ENCODE data around the gene SH3BP5.

SH3BP5 gene

DNA sequence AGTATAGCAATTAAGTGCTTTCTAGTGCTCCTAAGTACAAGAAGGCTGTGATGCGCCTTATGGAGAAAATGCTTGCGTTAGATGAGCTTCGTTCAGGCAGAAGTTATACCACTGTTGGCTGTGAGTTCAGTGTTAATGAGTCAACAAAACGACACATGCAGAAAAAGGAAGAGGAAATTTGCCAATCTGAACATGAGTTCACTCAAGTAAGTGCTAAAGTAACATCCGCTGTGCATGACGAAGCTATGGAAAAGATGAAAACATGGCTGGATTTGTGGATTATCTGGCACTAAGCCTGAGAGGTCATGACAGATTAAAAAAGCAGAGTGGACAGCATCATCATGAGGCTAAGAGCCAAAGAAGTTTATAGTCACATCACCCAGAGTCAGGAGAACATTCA, 36.9 kb downstream of the SH3BP5 start:
- no peak for DNase-seq

- no peak for DNase-seq
Observed at GRCh38 chr3:15294929-15295328, 37.5 kb downstream of the SH3BP5 start.

GRCh38 chr3:15292765-15293522, 39.4 kb downstream of the SH3BP5 start:
- DNase-seq: no peak

DNA sequence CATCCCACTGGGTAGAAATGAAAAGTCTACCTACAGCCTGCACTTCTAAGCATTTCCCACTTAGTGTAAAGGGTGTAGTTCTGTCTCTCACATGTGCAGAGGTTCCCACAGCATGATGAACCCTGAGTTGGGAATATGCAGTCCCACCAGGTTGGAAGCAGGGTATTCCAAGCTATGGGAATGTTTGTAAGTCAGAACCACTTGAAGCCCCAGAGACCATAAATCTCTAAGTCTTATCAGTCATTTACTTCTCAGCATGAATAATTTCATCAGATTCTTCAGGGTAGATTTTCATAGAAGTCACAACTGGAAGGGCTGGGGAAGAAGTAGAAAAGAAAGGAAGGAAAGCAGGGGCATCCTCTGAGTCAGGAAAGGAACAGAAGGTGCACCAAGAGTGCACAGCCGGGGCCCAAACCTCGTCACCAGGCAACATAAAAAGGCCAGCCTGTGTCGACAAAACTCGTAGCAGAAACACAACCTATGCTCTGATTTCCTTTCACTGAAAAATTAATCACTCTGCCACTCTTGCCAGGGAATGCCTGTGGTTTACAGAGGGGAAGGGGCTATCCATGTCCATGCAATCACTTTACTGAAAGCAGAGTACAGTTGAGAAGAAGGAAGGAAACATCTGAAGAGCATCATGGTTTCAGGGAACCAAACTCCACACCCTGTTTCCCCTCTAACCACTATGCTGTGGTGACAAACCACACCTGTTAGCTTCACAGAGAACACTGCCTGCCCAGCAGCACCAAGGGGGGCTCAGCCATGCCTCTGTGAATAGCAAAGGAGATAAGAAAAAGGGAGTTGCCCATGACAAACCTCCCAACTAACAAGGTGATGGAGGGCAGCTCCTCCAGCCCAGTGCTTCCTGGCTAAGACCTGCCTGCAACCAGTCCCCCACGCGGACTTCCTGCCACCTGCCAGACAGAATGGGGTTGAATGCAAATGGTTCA, 40.5 kb downstream of the SH3BP5 start:
- DNase-seq: no peak

DNA sequence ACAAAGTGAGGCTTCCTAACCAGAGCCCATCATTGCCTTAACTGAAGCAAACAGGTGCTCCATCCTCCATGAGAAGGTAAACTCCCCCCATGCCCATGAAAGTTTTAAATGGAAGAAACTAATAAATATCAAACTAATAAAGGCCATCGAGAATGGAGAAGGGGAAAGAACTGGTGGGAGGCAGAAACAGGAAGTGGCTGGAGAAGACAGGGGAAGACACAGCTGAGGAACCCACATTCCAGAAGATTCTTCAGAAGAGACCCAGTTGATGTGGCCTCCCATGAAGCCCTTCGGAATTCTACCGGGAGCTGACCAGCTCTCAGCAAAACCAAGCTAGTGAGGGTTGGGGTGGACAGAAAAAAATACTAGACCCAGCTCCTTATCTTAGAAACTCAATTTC, 41.6 kb downstream of the SH3BP5 start:
- no peak for DNase-seq

GRCh38 chr3:15289661-15290060, 42.7 kb downstream of the SH3BP5 start:
- no peak for DNase-seq

DNA sequence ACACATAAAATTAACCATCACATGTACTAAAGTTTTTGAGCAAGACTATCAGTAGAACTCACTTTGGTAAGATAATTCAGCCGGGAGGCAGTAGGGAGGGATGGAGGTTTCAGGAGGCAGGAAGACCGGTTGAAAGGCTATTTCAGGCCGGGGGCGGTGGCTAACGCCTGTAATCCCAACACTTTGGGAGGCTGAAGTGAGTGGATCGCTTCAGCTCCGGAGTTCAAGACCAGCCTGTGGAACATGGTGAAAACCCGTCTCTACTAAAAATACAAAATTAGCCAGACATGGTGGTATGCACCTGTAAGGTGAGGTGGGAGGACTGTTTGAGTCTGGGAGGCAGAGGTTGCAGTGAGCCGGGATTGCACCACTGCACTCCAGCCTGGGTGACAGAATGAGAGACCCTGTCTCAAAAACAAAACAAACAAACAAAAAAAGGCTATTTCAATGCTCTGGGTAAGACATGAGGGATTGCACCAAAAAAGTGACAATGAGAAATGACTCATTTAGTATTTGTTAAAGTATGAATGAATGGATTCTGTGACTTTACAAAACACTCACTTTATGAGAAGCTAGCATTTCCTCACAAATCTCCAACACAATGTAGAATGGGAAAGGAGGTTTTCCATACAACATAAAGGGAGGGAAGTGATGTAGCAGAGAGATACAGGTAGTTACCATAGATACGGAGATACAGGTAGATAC, 43.9 kb downstream of the SH3BP5 start:
- DNase-seq: no peak

DNA sequence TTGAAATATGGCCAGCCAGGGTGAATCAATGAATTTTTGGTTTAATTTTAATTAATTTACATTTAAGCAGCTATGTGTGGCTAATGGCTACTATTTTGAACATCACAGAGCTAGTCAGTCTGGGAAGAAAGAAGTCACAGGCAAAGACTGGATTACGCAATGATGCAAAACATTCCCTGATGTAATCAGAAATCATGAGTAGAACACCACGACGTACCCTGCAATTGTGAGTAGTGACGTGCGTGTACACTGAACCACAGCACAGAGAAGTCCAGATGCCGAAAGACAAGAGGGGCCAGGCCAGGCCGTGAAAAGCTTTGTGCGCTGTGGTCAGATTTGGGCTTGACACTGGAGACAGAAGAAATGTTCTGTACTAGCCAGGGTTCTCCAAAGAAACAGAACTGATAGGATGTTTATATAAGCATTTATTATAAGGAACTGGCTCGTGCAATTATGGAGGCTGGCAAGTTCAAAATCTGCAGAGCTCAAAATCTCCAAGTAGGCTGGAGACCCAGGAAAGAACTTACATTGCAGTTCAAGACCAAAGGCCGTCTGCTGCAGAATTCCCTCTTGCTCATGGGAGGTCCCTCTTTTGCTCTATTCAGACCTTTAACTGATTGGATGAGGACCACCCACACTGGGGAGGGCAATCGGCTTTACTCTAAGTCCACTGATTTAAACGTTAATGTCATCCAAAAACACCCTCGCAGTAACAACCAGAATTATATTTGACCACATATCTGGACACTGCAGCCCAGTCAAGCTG, 44.6 kb downstream of the SH3BP5 start:
- no peak for DNase-seq

DNA sequence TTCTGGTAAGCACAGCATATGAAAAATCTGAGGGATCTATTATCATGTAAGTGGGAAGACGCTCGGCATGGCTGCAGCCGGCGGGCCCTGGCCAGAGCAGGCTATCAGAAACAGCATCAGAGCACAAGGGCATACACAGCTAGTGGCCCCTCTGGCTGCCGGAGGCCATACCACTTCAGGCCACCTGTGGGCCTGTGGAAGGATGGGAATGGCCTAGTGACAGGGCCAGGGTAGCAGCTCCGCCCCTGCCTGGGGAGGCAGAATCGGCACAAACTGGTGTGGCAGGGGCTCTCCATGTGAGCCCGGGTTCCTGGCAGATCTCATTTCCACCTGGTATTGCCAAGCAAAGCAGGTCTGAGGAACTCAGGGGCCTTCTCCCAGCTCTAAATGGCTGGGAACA, 46.4 kb downstream of the SH3BP5 start:
- no peak for DNase-seq

GRCh38 chr3:15284121-15284889, 48.1 kb downstream of the SH3BP5 start:
- no peak for DNase-seq

DNA sequence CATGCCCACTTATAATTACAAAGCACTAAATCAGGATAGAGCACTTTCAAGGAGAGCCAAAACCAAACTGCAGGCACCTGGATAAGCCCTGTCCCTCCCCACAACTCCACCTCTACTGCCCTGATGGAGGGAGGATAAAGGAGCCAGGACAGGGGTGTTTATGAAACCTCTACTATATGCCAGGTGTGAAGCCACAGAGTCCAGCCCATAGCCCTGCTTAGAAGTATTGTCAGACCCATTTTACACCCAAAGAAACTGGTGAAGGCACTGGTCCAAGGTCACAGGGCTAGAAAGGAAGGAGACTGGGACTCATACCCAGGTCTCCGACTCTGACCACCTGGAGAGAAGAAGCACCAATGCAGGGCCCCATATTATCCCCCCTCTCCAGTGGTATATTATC, 48.7 kb downstream of the SH3BP5 start:
- no peak for DNase-seq

DNA sequence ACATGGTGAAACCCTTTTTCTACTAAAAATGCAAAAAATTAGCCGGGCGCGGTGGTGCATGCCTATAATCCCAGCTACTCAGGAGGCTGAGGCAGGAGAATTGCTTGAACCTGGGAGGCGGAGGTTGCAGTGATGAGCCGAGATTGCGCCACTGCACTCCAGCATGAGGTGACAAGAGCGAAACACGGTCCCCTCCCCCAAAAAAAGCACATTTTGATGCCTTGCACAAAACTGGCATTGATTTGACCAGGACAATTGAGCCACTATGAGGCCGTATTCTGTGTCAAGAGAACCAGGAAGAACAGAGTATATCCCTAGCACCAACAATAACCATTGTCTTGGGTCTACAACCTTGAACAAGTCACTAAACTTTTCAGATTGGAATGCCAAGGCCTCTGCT, 50.6 kb downstream of the SH3BP5 start:
- DNase-seq: no peak

GRCh38 chr3:15280853-15281532, 51.4 kb downstream of the SH3BP5 start:
- no peak for DNase-seq

DNA sequence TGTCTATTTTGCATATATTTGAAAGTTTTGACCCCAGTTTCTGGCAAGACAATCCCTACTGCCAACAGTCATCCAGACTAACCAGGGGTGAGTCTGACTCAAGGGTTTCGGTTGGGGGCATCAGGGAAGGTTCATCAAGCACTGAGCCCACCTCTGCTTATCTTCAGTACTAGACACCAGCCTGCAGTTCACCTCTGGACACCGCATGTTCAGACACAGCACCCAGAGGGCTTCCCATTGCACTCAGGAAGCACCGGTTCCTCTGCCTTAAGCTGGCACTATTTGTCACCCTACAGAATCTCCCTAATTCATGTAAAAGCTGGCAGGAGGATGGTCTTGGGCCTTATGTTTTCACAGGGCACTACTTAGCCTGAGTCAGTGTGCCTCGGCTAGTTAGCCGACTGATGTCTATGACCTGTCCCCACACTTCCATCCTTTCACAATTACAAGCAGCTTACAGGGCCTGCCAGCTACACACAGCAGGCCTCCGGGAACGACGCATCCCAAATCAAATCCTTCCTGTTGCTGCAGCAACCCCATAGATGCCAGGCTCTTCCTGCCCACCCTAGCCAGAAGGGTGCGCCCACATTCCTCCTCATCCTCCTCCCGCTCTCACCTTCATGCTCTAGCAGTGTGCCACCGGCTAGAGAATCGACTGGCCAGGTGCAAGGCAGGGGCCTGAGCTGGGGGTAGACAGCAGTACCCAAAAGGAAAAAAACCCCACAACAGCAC, 52.5 kb downstream of the SH3BP5 start:
- DNase-seq: no peak

- DNase-seq: no peak
Observed at GRCh38 chr3:15279205-15279604, 53.2 kb downstream of the SH3BP5 start.

DNA sequence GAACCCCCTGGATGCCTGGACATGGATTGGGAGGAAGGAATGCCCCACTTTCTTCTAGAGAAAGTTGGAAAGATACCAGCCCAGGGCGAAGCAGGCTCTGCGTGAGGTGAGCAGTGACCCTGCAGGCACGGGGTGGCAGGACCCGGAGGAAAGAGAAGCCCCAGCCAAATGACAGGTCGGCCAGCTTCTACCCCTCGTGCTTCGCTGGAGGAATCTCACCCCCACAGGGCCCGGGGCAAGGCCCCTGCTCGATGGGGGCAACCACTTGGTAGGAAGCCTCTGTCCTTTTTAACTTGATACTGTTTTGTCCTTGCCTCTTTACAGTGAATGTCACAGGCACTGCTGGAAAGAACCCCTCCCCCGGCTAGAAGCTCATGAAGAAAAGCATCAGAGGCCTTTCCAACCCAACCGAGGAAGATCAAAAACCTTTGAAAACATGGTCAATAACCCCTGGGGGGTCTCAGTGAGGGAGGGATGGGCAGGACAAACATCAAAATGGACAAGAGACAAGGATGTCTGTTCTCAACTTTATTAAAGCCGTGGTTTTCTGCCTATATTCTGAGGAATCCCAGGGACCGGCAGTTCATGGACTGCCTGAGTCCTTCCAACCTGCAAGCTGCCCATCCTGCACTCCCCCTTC, 54.4 kb downstream of the SH3BP5 start:
- no peak for DNase-seq

DNA sequence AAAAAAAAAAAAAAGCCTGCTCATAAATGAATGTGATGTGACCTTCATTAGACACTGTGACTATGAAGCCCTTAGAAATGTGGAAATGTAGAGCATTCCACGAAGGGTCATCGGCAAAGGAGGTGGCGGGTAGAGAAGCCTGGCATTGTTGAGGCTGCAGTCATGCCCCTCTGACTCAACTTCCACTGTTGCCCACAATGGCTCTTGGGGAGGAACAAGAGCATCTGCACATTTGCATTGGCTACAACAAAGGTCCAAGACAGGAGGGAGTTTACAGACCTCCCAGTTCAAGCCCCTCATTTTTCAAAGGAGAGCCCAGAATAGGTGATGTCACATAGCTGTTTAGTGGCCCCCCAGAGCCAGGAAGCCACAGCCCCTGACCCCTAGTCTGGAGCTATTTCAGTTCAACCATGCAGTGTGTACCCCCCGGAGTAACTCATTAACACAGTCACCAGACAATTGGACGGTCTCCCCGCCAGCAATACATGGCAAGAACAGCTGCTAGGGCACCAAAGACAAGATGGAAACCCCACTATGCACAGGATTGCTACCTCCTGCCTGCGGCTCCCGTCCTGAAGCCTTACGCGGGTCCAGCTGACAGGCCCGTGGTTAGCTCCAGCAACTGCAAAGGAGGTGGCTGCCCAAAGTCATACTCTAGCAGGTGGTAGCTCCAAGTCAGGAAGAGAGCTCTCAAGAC, 56.2 kb downstream of the SH3BP5 start:
- DNase-seq: no peak

DNA sequence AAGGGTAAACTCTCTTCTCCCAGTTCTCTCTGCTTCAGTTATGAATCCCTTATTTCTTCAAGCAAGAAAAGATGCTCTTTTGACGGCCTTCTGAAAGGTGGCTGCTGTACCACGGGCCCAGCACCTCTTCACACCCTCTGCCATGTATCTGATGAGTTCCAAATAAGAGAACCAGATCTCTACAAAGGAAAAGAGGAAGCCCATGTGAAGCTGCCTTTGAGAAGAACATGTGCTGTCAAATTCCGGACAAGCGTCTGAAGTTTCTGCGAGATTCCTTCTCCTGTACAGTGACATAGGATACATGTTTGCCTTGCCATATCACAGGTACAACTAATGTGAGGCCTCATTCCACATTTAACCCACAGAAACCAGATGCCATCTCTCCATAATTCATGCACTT, 59.2 kb downstream of the SH3BP5 start:
- no peak for DNase-seq

- DNase-seq: no peak
Observed at GRCh38 chr3:15272426-15273196, 59.8 kb downstream of the SH3BP5 start.

Data from left hindlimb (tissue), 1 donor.